WTC11 (cell line): ENCODE results near the gene STK17A. TPM values are rescaled to one million over a fixed set of nuclear protein-coding genes. Genes with fewer than 3 reads are reported as not detected.

ENCODE experiments used
- ATAC-seq: fragments of 200-7000 bp; cut with Tn5 transposase; 2 replicates; pipeline ENCODE4 v1.10.0; 2021; ENCODE audit warnings: mild to moderate bottlenecking, moderate library complexity
- CTCF ChIA-PET: fragments of 300-600 bp; sonication (Branson Sonifier 250); formaldehyde crosslinking; loops from one replicate; lab custom pipeline; 2021; ENCODE audit warnings: antibody characterized with exemption; lab: Charles Lee
- POLR2A ChIA-PET: fragments of 350-600 bp; sonication (Branson Sonifier 250); formaldehyde crosslinking; loops from one replicate; lab custom pipeline; 2021; ENCODE audit warnings: antibody characterized with exemption; lab: Charles Lee
- DNase-seq: peaks from one replicate; pipeline ENCODE4 v3.0.0; 2021; ENCODE audit warnings: low spot score
- H3K27ac Mint-ChIP-seq: 2 replicates; pipeline ENCODE4 v1.8.0; 2021; ENCODE audit warnings: mixed read lengths
- H3K27me3 Mint-ChIP-seq: 2 replicates; pipeline ENCODE4 v1.8.0; 2021; ENCODE audit warnings: low read depth, mild to moderate bottlenecking, moderate library complexity, mixed read lengths
- H3K36me3 Mint-ChIP-seq: 2 replicates; pipeline ENCODE4 v1.8.0; 2021; ENCODE audit warnings: mixed read lengths
- H3K4me1 Mint-ChIP-seq: 2 replicates; pipeline ENCODE4 v1.8.0; 2022; ENCODE audit warnings: mixed read lengths
- H3K4me3 Mint-ChIP-seq: 2 replicates; pipeline ENCODE4 v1.8.0; 2021; ENCODE audit warnings: mild to moderate bottlenecking, moderate library complexity, mixed read lengths
- H3K9me3 Mint-ChIP-seq: 2 replicates; pipeline ENCODE4 v1.8.0; 2021; ENCODE audit warnings: mixed read lengths
- CREB1 ChIP-seq: sonication (generic); formaldehyde crosslinking; IDR thresholded peaks from 2 replicates; pipeline ENCODE4 v1.8.0; 2023; ENCODE audit warnings: mild to moderate bottlenecking, missing genetic modification reagents
- ETV6 ChIP-seq: sonication (generic); formaldehyde crosslinking; IDR thresholded peaks from 2 replicates; pipeline ENCODE4 v1.8.1; 2022; ENCODE audit warnings: mild to moderate bottlenecking, missing genetic modification reagents
- FOXP1 ChIP-seq: sonication (generic); formaldehyde crosslinking; IDR thresholded peaks from 2 replicates; pipeline ENCODE4 v1.8.0; 2022; ENCODE audit warnings: missing genetic modification reagents, mild to moderate bottlenecking, moderate library complexity, borderline replicate concordance
- GRHL2 ChIP-seq: fragments of 250-450 bp; sonication (Bioruptor Pico); IDR thresholded peaks from 2 replicates; pipeline ENCODE4 v1.8.0; 2022; ENCODE audit warnings: mild to moderate bottlenecking, moderate library complexity; ENCODE audit not compliant: insufficient replicate concordance, severe bottlenecking
- HMGA2 ChIP-seq: fragments of 250-450 bp; sonication (Bioruptor Pico); IDR thresholded peaks from 2 replicates; pipeline ENCODE4 v1.4.0; 2021; ENCODE audit warnings: mild to moderate bottlenecking, moderate library complexity
- NFYB ChIP-seq: sonication (generic); formaldehyde crosslinking; conservative IDR thresholded peaks from 2 replicates; pipeline ENCODE4 v1.8.0; 2022; ENCODE audit warnings: low read depth, missing genetic modification reagents
- SOX15 ChIP-seq: fragments of 250-450 bp; sonication (Bioruptor Pico); IDR thresholded peaks from 2 replicates; pipeline ENCODE4 v1.9.0; 2021; ENCODE audit warnings: mild to moderate bottlenecking
- SP1 ChIP-seq: sonication (generic); formaldehyde crosslinking; conservative IDR thresholded peaks from 2 replicates; pipeline ENCODE4 v1.8.1; 2022; ENCODE audit warnings: missing genetic modification reagents
- total RNA-seq: library from RNA; stranded (reverse); gene quantifications from 3 replicates; pipeline ENCODE4 v1.2.3, GENCODE V29; 2021
- TF ChIP-seq, protein P1 (sequence below): sonication (generic); formaldehyde crosslinking; conservative IDR thresholded peaks from 2 replicates; pipeline ENCODE4 v1.8.1; 2022; ENCODE audit warnings: mild to moderate bottlenecking, missing genetic modification reagents
- TF ChIP-seq, protein P2 (sequence below): fragments of 250-450 bp; sonication (Bioruptor Pico); IDR thresholded peaks from 2 replicates; pipeline ENCODE4 v1.9.0; 2021; ENCODE audit warnings: mild to moderate bottlenecking
- TF ChIP-seq, protein P3 (sequence below): fragments of 250-450 bp; sonication (Bioruptor Pico); IDR thresholded peaks from 2 replicates; pipeline ENCODE4 v1.9.0; 2021; ENCODE audit warnings: moderate library complexity, mild to moderate bottlenecking, inconsistent platforms, borderline replicate concordance
- TF ChIP-seq, protein P4 (sequence below): sonication (generic); formaldehyde crosslinking; IDR thresholded peaks from 2 replicates; pipeline ENCODE4 v1.8.0; 2022; ENCODE audit warnings: mild to moderate bottlenecking, missing genetic modification reagents
- TF ChIP-seq, protein P5 (sequence below): sonication (generic); formaldehyde crosslinking; IDR thresholded peaks from 2 replicates; pipeline ENCODE4 v1.8.0; 2022; ENCODE audit warnings: mild to moderate bottlenecking, missing genetic modification reagents
- TF ChIP-seq, protein P6 (sequence below): sonication (generic); formaldehyde crosslinking; IDR thresholded peaks from 2 replicates; pipeline ENCODE4 v1.8.1; 2022; ENCODE audit warnings: mild to moderate bottlenecking, missing genetic modification reagents, moderate library complexity, borderline replicate concordance
- TF ChIP-seq, protein P7 (sequence below): sonication (generic); formaldehyde crosslinking; IDR thresholded peaks from 2 replicates; pipeline ENCODE4 v1.8.1; 2022; ENCODE audit warnings: missing genetic modification reagents, borderline replicate concordance
- TF ChIP-seq, protein P8 (sequence below): sonication (generic); formaldehyde crosslinking; IDR thresholded peaks from 2 replicates; pipeline ENCODE4 v1.8.0; 2022; ENCODE audit warnings: mild to moderate bottlenecking, missing genetic modification reagents
- TF ChIP-seq, protein P9 (sequence below): sonication (generic); formaldehyde crosslinking; conservative IDR thresholded peaks from 2 replicates; pipeline ENCODE4 v1.8.1; 2023; ENCODE audit warnings: mild to moderate bottlenecking, low read depth, missing genetic modification reagents, moderate library complexity

The STK17A gene
- total RNA-seq, 1 experiment from 2014 or later = 17.6 TPM

DNA sequence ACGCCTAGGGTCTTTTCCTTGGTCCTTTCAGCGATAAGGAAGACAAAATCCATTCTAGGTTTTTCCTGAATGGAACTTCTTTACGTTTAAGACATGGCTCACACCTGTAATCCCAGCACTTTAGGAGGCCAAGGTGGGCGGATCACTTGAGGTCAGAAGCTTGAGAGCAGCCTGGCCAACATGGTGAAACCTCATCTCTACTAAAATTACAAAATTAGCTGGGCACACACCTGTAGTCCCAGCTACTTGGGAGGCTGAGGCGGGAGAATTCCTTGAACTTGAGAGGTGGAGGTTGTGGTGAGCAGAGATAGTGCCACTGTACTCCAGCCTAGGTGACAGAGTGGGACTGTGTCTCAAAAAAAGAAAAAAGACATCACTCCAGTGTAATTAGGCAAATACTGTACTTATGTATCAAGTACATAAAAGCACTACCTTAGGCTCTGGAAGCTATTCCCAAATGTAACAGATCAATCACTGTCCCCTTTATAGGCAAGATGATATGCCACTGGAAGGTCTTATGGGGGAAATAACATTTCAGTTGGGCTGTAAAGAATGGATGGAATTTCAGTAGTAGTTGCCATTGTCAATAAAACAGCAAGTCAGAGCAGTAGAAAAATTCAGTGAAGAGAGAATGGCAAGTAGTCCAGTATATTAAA lies 5.7 kb downstream of the STK17A start (continued):
- TF ChIP-seq, protein P1, sequence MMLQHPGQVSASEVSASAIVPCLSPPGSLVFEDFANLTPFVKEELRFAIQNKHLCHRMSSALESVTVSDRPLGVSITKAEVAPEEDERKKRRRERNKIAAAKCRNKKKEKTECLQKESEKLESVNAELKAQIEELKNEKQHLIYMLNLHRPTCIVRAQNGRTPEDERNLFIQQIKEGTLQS (CRISPR knock-in tag) = no peak
- TF ChIP-seq, protein P2, sequence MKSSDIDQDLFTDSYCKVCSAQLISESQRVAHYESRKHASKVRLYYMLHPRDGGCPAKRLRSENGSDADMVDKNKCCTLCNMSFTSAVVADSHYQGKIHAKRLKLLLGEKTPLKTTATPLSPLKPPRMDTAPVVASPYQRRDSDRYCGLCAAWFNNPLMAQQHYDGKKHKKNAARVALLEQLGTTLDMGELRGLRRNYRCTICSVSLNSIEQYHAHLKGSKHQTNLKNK = no peak
- TF ChIP-seq, protein P3, sequence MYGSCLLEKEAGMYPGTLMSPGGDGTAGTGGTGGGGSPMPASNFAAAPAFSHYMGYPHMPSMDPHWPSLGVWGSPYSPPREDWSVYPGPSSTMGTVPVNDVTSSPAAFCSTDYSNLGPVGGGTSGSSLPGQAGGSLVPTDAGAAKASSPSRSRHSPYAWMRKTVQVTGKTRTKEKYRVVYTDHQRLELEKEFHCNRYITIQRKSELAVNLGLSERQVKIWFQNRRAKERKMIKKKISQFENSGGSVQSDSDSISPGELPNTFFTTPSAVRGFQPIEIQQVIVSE (CRISPR knock-in tag) = no peak
- TF ChIP-seq, protein P4, sequence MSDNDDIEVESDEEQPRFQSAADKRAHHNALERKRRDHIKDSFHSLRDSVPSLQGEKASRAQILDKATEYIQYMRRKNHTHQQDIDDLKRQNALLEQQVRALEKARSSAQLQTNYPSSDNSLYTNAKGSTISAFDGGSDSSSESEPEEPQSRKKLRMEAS (CRISPR knock-in tag) = no peak
- TF ChIP-seq, protein P5, sequence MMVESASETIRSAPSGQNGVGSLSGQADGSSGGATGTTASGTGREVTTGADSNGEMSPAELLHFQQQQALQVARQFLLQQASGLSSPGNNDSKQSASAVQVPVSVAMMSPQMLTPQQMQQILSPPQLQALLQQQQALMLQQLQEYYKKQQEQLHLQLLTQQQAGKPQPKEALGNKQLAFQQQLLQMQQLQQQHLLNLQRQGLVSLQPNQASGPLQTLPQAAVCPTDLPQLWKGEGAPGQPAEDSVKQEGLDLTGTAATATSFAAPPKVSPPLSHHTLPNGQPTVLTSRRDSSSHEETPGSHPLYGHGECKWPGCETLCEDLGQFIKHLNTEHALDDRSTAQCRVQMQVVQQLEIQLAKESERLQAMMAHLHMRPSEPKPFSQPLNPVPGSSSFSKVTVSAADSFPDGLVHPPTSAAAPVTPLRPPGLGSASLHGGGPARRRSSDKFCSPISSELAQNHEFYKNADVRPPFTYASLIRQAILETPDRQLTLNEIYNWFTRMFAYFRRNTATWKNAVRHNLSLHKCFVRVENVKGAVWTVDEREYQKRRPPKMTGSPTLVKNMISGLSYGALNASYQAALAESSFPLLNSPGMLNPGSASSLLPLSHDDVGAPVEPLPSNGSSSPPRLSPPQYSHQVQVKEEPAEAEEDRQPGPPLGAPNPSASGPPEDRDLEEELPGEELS = no peak
- no peak for TF ChIP-seq NFYB
- no peak for TF ChIP-seq CREB1 (CRISPR knock-in tag)

DNA sequence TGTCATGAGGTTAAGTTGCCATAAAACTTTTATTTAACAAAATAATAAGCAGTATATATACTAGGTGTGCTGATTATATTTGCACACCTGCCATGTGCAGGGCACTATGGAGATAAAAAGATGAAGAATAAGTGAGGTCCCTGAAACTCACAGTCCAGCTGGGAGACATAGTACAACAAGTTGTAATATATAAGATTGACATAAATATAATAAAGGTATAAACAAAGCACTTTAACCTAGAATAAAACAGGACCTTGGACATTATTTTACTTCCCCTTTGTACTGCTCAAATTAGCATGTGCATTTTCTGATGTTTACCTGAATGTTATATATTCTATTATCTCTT lies 6.2 kb downstream of the STK17A start:
- ChIA-PET POLR2A (interaction anchor here (0.6 kb wide), 1 partner anchor 140 kb away, joined by 3 read pairs; the partner anchor contains the start of gene COA1), CTCF (no interaction called here)
- TF ChIP-seq, protein P6, sequence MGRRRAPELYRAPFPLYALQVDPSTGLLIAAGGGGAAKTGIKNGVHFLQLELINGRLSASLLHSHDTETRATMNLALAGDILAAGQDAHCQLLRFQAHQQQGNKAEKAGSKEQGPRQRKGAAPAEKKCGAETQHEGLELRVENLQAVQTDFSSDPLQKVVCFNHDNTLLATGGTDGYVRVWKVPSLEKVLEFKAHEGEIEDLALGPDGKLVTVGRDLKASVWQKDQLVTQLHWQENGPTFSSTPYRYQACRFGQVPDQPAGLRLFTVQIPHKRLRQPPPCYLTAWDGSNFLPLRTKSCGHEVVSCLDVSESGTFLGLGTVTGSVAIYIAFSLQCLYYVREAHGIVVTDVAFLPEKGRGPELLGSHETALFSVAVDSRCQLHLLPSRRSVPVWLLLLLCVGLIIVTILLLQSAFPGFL (CRISPR knock-in tag) = no peak
- DNase-seq = no peak
- Mint-ChIP-seq H3K36me3 (no peaks in the 10 kb centered on the region), H3K27me3 (peaks cover 4% of the 10 kb centered on the region), H3K27ac (no peak overlapping the region), H3K4me1 (peaks cover 33% of the 10 kb centered on the region), H3K9me3 (no peaks in the 10 kb centered on the region), H3K4me3 (no peak overlapping the region)
- ATAC-seq = no peak

DNA sequence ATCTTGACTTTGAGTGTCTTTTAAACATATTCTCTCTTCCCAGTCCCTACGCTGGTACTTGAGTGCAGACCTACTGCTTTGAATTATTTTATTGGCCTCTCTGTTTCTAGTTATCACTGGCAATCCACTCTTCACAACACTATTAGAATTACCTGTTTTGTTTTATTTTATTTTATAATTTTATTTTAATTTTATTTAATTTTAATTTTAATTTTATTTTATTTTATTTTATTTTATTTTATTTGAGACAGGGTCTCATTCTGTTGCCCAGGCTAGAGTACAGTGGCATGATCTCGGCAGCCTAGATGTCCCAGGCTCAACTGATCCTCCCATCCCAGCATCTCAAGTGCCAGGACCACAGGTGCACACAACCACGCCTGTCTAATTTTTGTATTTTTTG lies 6.8 kb downstream of the STK17A start:
- ATAC-seq (no peak), DNase-seq (no peak)
- CTCF ChIA-PET = no interaction called here
- H3K9me3 Mint-ChIP-seq = no peaks in the 10 kb centered on the region
- peaks cover 27% of the 10 kb centered on the region for H3K4me1 Mint-ChIP-seq
- no peak overlapping the region for H3K27ac Mint-ChIP-seq
- H3K36me3 Mint-ChIP-seq = no peaks in the 10 kb centered on the region
- no peak overlapping the region for H3K4me3 Mint-ChIP-seq
- no peaks in the 10 kb centered on the region for H3K27me3 Mint-ChIP-seq
- TF ChIP-seq HMGA2 (CRISPR knock-in tag) = peak; percentile 98
- no peak for TF ChIP-seq GRHL2 (CRISPR knock-in tag)
- POLR2A ChIA-PET = interaction anchor here (0.6 kb wide), 1 partner anchor 140 kb away, joined by 3 read pairs; the partner anchor contains the start of gene COA1

DNA sequence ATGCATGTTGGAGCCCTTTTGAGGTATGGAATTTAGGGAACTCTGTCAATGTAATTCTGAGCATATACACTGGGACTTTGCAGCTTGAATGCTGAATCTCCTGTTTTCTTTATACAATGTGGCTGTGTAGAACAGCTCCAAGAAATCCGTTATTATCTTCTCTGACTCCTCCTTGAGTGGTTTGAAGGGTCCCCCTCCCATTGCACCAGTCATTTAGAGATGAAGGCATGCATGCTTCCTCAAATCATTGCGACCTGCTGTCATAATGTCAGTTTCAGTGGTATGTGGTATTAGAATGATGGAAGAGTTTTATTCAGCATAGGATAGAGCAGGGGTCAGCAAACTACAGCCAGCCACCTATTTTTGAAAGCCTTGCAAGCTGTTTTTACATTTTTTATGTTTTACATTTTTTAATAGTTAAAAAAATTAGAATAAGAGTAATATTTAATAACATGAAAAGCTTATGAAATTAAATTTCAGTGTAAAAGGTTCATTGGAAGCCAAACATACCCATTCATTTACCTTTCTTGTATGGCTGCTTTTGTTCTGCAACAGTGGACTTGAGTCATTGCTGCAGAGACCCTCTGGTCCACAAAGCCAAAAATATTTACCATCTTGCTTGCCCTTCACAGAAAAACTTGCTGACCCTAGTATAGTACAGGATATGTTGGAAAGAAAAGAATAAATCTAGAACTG lies 8.1 kb downstream of the STK17A start:
- no peaks in the 10 kb centered on the region for H3K9me3 Mint-ChIP-seq
- ATAC-seq = no peak
- DNase-seq = no peak
- H3K4me1 Mint-ChIP-seq = peaks cover 15% of the 10 kb centered on the region
- POLR2A ChIA-PET = no interaction called here
- H3K36me3 Mint-ChIP-seq = no peaks in the 10 kb centered on the region; the same call in 1 of the 2 replicates
- no peaks in the 10 kb centered on the region for H3K27me3 Mint-ChIP-seq
- CTCF ChIA-PET = interaction anchor here (0.9 to 1.6 kb wide), 2 partner anchors 8 to 650 kb away, joined by 3 to 7 read pairs; partner anchors contain the start of gene STK17A
- no peak overlapping the region for H3K4me3 Mint-ChIP-seq
- H3K27ac Mint-ChIP-seq = 0 out of 2 replicates have a peak overlapping the region, but pooled peaks have one; percentile 21
- TF ChIP-seq ETV6 (CRISPR knock-in tag) (no peak), SP1 (CRISPR knock-in tag) (no peak), FOXP1 (CRISPR knock-in tag) (no peak), SOX15 (CRISPR knock-in tag) (no peak)
- TF ChIP-seq, protein P7, sequence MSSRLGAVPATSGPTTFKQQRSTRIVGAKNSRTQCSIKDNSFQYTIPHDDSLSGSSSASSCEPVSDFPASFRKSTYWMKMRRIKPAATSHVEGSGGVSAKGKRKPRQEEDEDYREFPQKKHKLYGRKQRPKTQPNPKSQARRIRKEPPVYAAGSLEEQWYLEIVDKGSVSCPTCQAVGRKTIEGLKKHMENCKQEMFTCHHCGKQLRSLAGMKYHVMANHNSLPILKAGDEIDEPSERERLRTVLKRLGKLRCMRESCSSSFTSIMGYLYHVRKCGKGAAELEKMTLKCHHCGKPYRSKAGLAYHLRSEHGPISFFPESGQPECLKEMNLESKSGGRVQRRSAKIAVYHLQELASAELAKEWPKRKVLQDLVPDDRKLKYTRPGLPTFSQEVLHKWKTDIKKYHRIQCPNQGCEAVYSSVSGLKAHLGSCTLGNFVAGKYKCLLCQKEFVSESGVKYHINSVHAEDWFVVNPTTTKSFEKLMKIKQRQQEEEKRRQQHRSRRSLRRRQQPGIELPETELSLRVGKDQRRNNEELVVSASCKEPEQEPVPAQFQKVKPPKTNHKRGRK (CRISPR knock-in tag) = no peak
- TF ChIP-seq, protein P8, sequence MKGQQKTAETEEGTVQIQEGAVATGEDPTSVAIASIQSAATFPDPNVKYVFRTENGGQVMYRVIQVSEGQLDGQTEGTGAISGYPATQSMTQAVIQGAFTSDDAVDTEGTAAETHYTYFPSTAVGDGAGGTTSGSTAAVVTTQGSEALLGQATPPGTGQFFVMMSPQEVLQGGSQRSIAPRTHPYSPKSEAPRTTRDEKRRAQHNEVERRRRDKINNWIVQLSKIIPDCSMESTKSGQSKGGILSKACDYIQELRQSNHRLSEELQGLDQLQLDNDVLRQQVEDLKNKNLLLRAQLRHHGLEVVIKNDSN (CRISPR knock-in tag) = no peak
- TF ChIP-seq, protein P9, sequence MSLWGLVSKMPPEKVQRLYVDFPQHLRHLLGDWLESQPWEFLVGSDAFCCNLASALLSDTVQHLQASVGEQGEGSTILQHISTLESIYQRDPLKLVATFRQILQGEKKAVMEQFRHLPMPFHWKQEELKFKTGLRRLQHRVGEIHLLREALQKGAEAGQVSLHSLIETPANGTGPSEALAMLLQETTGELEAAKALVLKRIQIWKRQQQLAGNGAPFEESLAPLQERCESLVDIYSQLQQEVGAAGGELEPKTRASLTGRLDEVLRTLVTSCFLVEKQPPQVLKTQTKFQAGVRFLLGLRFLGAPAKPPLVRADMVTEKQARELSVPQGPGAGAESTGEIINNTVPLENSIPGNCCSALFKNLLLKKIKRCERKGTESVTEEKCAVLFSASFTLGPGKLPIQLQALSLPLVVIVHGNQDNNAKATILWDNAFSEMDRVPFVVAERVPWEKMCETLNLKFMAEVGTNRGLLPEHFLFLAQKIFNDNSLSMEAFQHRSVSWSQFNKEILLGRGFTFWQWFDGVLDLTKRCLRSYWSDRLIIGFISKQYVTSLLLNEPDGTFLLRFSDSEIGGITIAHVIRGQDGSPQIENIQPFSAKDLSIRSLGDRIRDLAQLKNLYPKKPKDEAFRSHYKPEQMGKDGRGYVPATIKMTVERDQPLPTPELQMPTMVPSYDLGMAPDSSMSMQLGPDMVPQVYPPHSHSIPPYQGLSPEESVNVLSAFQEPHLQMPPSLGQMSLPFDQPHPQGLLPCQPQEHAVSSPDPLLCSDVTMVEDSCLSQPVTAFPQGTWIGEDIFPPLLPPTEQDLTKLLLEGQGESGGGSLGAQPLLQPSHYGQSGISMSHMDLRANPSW (CRISPR knock-in tag) = no peak
